ENCODE data around the gene IL13RA1. TPM values are rescaled to one million over a fixed set of nuclear protein-coding genes. Genes with fewer than 3 reads are reported as not detected.

The IL13RA1 gene
- total RNA-seq, 4 donors from 2014 or later: 44.1 to 69.6 (median 56.7) TPM

DNA sequence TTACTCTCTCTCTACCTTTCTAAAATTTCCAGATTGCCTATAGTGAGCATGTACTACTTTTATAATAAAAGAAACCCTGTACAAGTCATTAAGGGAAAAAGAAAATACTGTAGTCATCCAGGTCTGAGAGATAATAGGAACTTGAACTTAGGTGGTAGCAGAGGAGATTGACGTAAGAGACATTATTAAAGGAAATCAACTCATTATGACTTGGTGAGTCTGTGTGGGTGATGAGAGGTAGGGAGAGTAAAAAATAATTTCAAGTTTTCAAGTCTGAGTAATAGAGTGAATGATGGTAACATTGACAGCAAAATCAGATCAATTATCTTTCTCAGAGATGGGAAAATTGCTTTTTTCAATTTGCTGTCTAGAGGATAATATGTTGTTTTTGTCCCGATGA, 52.2 kb downstream of the IL13RA1 start:
- Histone ChIP-seq H3K36me3 (peaks cover 0 to 23% (median 0%) of the 10 kb centered on the region in 3 donors), H3K27ac (no peak overlapping the region), H3K4me3 (no peak overlapping the region), H3K4me1 (no peaks in the 10 kb centered on the region), H3K9me3 (no peaks in the 10 kb centered on the region), H3K27me3 (no peaks in the 10 kb centered on the region)
- TF ChIP-seq, protein P1, sequence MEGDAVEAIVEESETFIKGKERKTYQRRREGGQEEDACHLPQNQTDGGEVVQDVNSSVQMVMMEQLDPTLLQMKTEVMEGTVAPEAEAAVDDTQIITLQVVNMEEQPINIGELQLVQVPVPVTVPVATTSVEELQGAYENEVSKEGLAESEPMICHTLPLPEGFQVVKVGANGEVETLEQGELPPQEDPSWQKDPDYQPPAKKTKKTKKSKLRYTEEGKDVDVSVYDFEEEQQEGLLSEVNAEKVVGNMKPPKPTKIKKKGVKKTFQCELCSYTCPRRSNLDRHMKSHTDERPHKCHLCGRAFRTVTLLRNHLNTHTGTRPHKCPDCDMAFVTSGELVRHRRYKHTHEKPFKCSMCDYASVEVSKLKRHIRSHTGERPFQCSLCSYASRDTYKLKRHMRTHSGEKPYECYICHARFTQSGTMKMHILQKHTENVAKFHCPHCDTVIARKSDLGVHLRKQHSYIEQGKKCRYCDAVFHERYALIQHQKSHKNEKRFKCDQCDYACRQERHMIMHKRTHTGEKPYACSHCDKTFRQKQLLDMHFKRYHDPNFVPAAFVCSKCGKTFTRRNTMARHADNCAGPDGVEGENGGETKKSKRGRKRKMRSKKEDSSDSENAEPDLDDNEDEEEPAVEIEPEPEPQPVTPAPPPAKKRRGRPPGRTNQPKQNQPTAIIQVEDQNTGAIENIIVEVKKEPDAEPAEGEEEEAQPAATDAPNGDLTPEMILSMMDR (IDR thresholded peaks at IDR 0.05): no peak
- TF ChIP-seq POLR2A (IDR thresholded peaks at IDR 0.05): no peak
- intact Hi-C loops (cut with DNase I): no loop called here
- 88 to 89% methylated on average over 2 of the region's 2 CpGs for WGBS, 2 donors
- DNase-seq: no peak

DNA sequence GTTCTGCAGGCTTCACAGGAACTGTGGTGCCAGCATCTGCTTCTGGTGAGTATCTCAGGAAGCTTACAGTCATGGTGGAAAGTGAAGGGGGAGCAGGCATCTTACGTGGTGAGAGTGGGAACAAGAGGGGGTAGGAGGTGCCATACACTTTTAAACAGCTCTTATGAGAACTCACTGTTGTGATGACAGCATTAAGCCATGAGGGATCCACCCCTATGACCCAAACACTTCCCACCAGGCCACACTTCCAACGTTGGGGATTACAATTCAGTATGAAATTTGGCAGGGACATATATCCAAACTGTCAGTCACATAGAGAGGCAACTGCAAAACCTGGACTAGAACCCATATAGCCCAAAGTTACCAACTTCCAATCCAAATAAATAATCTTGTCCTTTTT, 53.1 kb downstream of the IL13RA1 start:
- TF ChIP-seq POLR2A (IDR thresholded peaks at IDR 0.05): no peak
- TF ChIP-seq, protein P1 (IDR thresholded peaks at IDR 0.05): no peak
- intact Hi-C loops (cut with DNase I): no loop called here
- Histone ChIP-seq H3K27ac (peak overlapping the region in 2 of 4 donors; percentile 25 to 35), H3K9me3 (no peaks in the 10 kb centered on the region), H3K36me3 (peaks cover 0 to 17% (median 0%) of the 10 kb centered on the region in 3 donors), H3K27me3 (no peaks in the 10 kb centered on the region), H3K4me1 (no peaks in the 10 kb centered on the region), H3K4me3 (no peak overlapping the region)
- no peak for DNase-seq
- 0 to 21% methylated on average over 2 of the region's 2 CpGs for WGBS, 2 donors

DNA sequence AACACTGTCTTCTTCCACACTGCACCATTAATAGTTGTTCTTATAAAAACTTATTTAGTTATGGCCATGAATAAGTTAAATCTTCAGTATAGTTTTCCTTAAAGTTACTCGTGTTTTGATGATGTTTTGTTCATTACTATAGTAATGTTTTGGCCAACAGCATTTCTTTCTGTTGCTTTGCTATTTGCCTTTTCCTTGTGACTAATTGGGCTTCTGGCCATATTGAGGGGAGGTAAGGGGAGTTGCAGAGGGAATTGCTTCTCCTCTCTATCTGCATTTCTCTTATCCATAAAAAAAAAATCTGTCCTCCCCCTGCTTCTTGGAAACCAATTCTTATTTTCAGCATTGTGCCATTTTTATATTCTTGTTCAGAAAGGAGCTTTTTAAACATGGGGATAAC, 53.5 kb downstream of the IL13RA1 start:
- Histone ChIP-seq H3K4me1 (no peaks in the 10 kb centered on the region), H3K4me3 (no peak overlapping the region), H3K9me3 (no peaks in the 10 kb centered on the region), H3K27me3 (no peaks in the 10 kb centered on the region), H3K36me3 (peaks cover 0 to 14% (median 0%) of the 10 kb centered on the region in 3 donors), H3K27ac (peak overlapping the region in 2 of 4 donors; percentile 25 to 35)
- TF ChIP-seq, protein P1 (IDR thresholded peaks at IDR 0.05): no peak
- TF ChIP-seq POLR2A (IDR thresholded peaks at IDR 0.05): no peak
- intact Hi-C loops (cut with DNase I): no loop called here
- no peak for DNase-seq
- 12 to 15% methylated on average over 1 of the region's 1 CpG for WGBS, 2 donors

DNA sequence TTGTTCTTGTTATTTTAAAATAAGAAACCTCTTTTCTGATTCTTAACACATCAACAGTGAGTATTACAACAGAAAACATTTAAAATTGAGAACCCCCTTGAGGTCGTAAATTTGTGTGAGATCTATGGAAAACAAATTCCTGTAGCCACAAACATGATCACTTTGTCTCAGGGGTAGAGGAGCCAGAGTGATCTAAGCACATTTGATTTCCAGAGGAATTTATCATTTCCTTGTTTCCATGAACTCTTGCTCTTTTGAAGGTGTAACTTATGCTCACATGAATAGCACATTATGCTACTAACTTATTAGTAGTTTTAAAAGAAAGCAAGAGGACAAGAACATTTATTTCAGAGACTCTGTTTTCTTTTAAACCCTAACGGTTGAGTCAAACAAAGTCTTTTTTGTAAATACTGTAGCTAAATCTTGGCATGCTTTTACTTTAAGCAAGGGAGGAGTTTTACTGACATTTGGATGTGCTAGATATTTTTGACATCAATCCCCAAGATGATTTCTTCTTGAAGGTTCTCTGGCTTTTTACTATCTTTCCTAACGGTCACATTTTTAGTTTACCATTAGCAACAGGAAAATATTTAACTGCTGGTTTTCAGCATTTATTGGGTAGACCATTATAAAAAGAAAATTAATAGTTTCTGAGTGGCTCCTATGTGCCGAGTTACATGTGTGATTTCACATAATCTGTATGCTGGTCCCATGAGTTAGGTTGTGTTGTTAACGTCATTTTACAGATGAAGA, 68.3 kb downstream of the IL13RA1 start:
- DNase-seq: no peak
- H3K4me3 ChIP-seq: no peak overlapping the region
- 70 to 71% methylated on average over 5 of the region's 5 CpGs for WGBS, 2 donors
- no peaks in the 10 kb centered on the region for H3K9me3 ChIP-seq
- peak overlapping the region in 1 of 4 donors; percentile 17 for H3K27ac ChIP-seq
- H3K4me1 ChIP-seq: no peaks in the 10 kb centered on the region
- TF ChIP-seq POLR2A (IDR thresholded peaks at IDR 0.05): no peak
- TF ChIP-seq, protein P1 (IDR thresholded peaks at IDR 0.05): no peak
- intact Hi-C loops (cut with DNase I): no loop called here
- peaks cover 0 to 11% (median 0%) of the 10 kb centered on the region in 3 donors for H3K36me3 ChIP-seq
- H3K27me3 ChIP-seq: peaks cover 0 to 2% (median 0%) of the 10 kb centered on the region in 4 donors

DNA sequence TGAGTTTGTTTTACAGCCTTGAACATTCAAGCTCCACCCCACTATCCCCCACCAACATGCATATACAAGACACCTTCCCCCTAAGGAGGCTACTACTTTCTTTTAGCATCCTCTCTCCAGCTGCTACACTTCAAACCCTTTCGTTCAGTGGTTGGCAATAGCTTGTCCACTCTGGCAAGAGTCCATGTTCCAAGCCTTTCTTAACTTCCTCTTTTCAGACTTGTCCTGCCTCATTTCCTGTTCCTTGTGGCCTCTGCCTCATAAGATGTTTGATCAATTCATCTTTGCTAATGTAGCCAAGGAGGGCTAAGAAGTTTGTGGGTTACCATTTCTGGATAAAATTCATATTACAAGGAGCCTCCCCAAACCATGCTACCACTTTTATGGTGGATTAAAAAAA, 75.5 kb downstream of the IL13RA1 start:
- Histone ChIP-seq H3K4me3 (no peak overlapping the region), H3K9me3 (no peaks in the 10 kb centered on the region), H3K36me3 (no peaks in the 10 kb centered on the region), H3K27me3 (peaks cover 0 to 2% (median 0%) of the 10 kb centered on the region in 4 donors), H3K4me1 (no peaks in the 10 kb centered on the region), H3K27ac (no peak overlapping the region)
- 8 to 25% methylated on average over 1 of the region's 1 CpG for WGBS, 2 donors
- intact Hi-C loops (cut with DNase I): loop anchor here (10.0 kb wide), 1 partner anchor 168 kb away; no protein-coding TSS in a partner anchor
- DNase-seq: no peak
- TF ChIP-seq, protein P1 (IDR thresholded peaks at IDR 0.05): no peak
- no peak for TF ChIP-seq POLR2A (IDR thresholded peaks at IDR 0.05)
